BJ (cell line): ENCODE data around the gene DYNLT2. TPM values are rescaled to one million over a fixed set of nuclear protein-coding genes. Genes with fewer than 3 reads are reported as not detected.

Experiments
- CTCF ChIA-PET: fragments of 350-600 bp; formaldehyde crosslinking; extraction: SDS; loops from one replicate; lab custom pipeline; 2021; ENCODE audit warnings: antibody characterized with exemption, inconsistent platforms; lab: Yijun Ruan, JAX
- POLR2A ChIA-PET: fragments of 300-600 bp; sonication (Branson Sonifier 250); formaldehyde crosslinking; extraction: SDS; loops from one replicate; lab custom pipeline; 2021; ENCODE audit warnings: antibody characterized with exemption; lab: Charles Lee
- DNase-seq: peaks from one replicate; pipeline ENCODE4 v3.0.0-alpha.2; 2011; ENCODE audit warnings: low read depth
- H3K27me3 ChIP-seq: 2 replicates; pipeline ENCODE4 v1.6.0; 2011; ENCODE audit warnings: low read length; ENCODE audit not compliant: control insufficient read depth, insufficient read depth
- H3K36me3 ChIP-seq: 2 replicates; pipeline ENCODE4 v1.5.1; 2011; ENCODE audit warnings: low read length; ENCODE audit not compliant: control insufficient read depth, insufficient read depth
- H3K4me3 ChIP-seq: 2 replicates; pipeline ENCODE4 v1.5.1; 2011; ENCODE audit warnings: low read depth, mild to moderate bottlenecking, control low read depth, low read length
- CTCF ChIP-seq: IDR thresholded peaks from 2 replicates; pipeline ENCODE4 v1.5.1; 2011; ENCODE audit warnings: low read depth, mild to moderate bottlenecking, control low read depth, inconsistent platforms, low read length, moderate library complexity; ENCODE audit not compliant: insufficient read depth
- polyA plus RNA-seq: library from polyadenylated mRNA; depleted of rRNA; stranded (reverse); fragments of >200 nt; gene quantifications from 2 replicates; pipeline ENCODE4 v1.2.3, GENCODE V29; 2011

DYNLT2 gene
- polyA plus RNA-seq, 1 experiment = 0.32 TPM

- no peak for TF ChIP-seq CTCF
- no peaks in the 10 kb centered on the region for H3K27me3 ChIP-seq
- H3K4me3 ChIP-seq = no peak overlapping the region
- peaks cover 2% of the 10 kb centered on the region; the same call in 1 of the 2 replicates for H3K36me3 ChIP-seq
- ChIA-PET POLR2A (no interaction called here), CTCF (interaction anchor here (1.4 kb wide), 1 partner anchor 47 kb away, joined by 3 read pairs; no protein-coding TSS in a partner anchor)
- DNase-seq = no peak
Measured at GRCh38 chr6:169783971-169784820, 32.8 kb upstream of the DYNLT2 start.

GRCh38 chr6:169783401-169783800, 32.0 kb upstream of the DYNLT2 start:
- no peak for DNase-seq
- ChIA-PET POLR2A (no interaction called here), CTCF (no interaction called here)
- no peaks in the 10 kb centered on the region for H3K27me3 ChIP-seq
- H3K36me3 ChIP-seq = peaks cover 2% of the 10 kb centered on the region; the same call in 1 of the 2 replicates
- no peak overlapping the region for H3K4me3 ChIP-seq
- TF ChIP-seq CTCF = no peak

GRCh38 chr6:169782966-169783365, 31.6 kb upstream of the DYNLT2 start:
- Histone ChIP-seq H3K4me3 (no peak overlapping the region), H3K27me3 (no peaks in the 10 kb centered on the region), H3K36me3 (peaks cover 2% of the 10 kb centered on the region; the same call in 1 of the 2 replicates)
- POLR2A ChIA-PET = no interaction called here
- no peak for TF ChIP-seq CTCF
- no peak for DNase-seq
- CTCF ChIA-PET = no interaction called here

GRCh38 chr6:169780571-169781091, 29.3 kb upstream of the DYNLT2 start:
- POLR2A ChIA-PET = no interaction called here
- DNase-seq = no peak
- peaks cover 6% of the 10 kb centered on the region for H3K36me3 ChIP-seq
- no peaks in the 10 kb centered on the region for H3K27me3 ChIP-seq
- CTCF ChIA-PET = interaction anchor here (1.0 kb wide), 1 partner anchor 10 kb away, joined by 8 read pairs; no protein-coding TSS in a partner anchor
- no peak overlapping the region for H3K4me3 ChIP-seq
- no peak for TF ChIP-seq CTCF

GRCh38 chr6:169779896-169780295, 28.5 kb upstream of the DYNLT2 start:
- POLR2A ChIA-PET = no interaction called here
- TF ChIP-seq CTCF = no peak
- Histone ChIP-seq H3K27me3 (no peaks in the 10 kb centered on the region), H3K4me3 (no peak overlapping the region), H3K36me3 (peaks cover 6% of the 10 kb centered on the region)
- no peak for DNase-seq
- CTCF ChIA-PET = interaction anchor here (1.0 to 1.1 kb wide), 2 partner anchors 10 to 737 kb away, joined by 3 to 8 read pairs; no protein-coding TSS in a partner anchor
